ENCODE results near the gene ZFP57.

Gene ZFP57

GRCh38 chr6:29632789-29633533 lies 48.0 kb downstream of the ZFP57 start, which contains the start of gene GABBR1:
TSS of gene GABBR1 (minus strand) at chr6:29633183. CDS start at chr6:29632385, 798 bp downstream.
- in situ Hi-C loops (cut with HindIII; ENCODE audit: low sequenced_read_pairs) = no loop called here
- no peak for TF ChIP-seq CTCF (IDR thresholded peaks at IDR 0.05; ENCODE audit: low read depth, low read length, missing control alignments)
- DNase-seq (ENCODE audit: low read depth) = peak; percentile 49
- peak within 1 kb of the TSS; percentile 62 for H3K4me3 ChIP-seq (ENCODE audit: low read depth, low read length)

DNA sequence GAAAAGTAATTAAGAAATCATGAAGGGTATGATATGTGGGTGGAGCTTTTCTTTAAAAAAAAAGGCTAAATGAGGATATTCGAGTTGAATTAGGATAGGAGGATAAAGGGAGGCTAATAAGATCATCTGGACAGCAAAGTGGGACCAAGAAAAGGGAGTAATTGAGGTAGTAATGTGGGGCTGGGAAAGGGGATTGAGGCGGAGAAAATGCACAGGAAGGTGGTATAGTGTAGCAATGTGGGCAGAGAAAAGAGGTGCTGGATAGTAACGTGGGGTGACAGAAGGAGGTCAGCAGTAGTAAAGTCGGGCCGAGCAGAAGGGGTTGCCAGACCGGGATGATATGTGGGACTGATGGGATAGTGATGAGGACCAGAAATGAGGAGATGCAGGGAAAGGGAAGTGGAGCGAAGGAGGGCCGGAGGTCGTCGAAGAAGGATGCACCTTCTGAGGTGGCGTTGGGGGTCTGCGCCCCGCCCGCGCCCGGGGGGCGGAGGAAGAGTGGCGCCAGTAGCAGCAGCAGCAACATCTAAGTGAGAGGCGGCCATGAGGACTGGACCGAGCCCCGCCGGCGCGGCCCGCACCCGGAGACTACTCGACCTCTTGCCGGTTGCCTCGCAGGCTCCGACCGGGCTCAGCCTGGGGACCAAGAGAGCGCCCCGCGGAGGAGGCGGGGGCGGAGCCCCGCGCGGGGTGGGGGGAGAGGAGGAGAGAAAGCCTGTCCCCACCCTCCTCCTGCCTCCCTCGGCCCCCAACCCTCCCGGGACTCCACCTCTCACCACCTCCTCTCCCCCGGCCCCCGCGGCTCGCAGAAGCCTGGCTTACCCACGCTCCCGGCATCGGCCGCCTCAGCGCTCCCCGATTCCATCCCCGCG lies 48.9 kb downstream of the ZFP57 start:
- peak overlapping the region; percentile 62 for H3K4me3 ChIP-seq (ENCODE audit: low read depth, low read length)
- no peak for DNase-seq (ENCODE audit: low read depth)
- in situ Hi-C loops (cut with HindIII; ENCODE audit: low sequenced_read_pairs) = no loop called here
- TF ChIP-seq CTCF (IDR thresholded peaks at IDR 0.05; ENCODE audit: low read depth, low read length, missing control alignments) = no peak

- no peak for TF ChIP-seq CTCF (IDR thresholded peaks at IDR 0.05; ENCODE audit: low read depth, low read length, missing control alignments)
- in situ Hi-C loops (cut with HindIII; ENCODE audit: low sequenced_read_pairs) = no loop called here
- H3K4me3 ChIP-seq (ENCODE audit: low read depth, low read length) = peak overlapping the region; percentile 62
- DNase-seq (ENCODE audit: low read depth) = no peak
Measured at GRCh38 chr6:29631209-29631810, 49.6 kb downstream of the ZFP57 start.

- no peak for TF ChIP-seq CTCF (IDR thresholded peaks at IDR 0.05; ENCODE audit: low read depth, low read length, missing control alignments)
- no peak for DNase-seq (ENCODE audit: low read depth)
- H3K4me3 ChIP-seq (ENCODE audit: low read depth, low read length) = no peak overlapping the region
- in situ Hi-C loops (cut with HindIII; ENCODE audit: low sequenced_read_pairs) = no loop called here
Measured at GRCh38 chr6:29630315-29630714, 50.6 kb downstream of the ZFP57 start.

GRCh38 chr6:29629571-29629970 lies 51.4 kb downstream of the ZFP57 start:
- no peak overlapping the region for H3K4me3 ChIP-seq (ENCODE audit: low read depth, low read length)
- in situ Hi-C loops (cut with HindIII; ENCODE audit: low sequenced_read_pairs) = no loop called here
- DNase-seq (ENCODE audit: low read depth) = no peak
- no peak for TF ChIP-seq CTCF (IDR thresholded peaks at IDR 0.05; ENCODE audit: low read depth, low read length, missing control alignments)

Measured in astrocyte of the cerebellum (primary cell).